Dendritic cell treated with granulocyte-macrophage colony-stimulating factor and Interleukin-4, amounts not matched to agents 40 ng/mL and 50 ng/mL, for 4 days (primary cell): ENCODE data around the gene GBF1.

ENCODE experiments used
- H3K27ac Mint-ChIP-seq: one replicate; pipeline ENCODE4 v1.8.0; 2022; ENCODE audit warnings: mild to moderate bottlenecking, mixed read lengths
- H3K27me3 Mint-ChIP-seq: one replicate; pipeline ENCODE4 v1.8.0; 2022; ENCODE audit warnings: mild to moderate bottlenecking, mixed read lengths
- H3K36me3 Mint-ChIP-seq: one replicate; pipeline ENCODE4 v1.8.0; 2022; ENCODE audit warnings: low read depth, mixed read lengths
- H3K4me1 Mint-ChIP-seq: one replicate; pipeline ENCODE4 v1.8.0; 2022; ENCODE audit warnings: low read depth, mixed read lengths
- H3K4me3 Mint-ChIP-seq: one replicate; pipeline ENCODE4 v1.8.0; 2022; ENCODE audit warnings: mild to moderate bottlenecking, moderate library complexity, mixed read lengths
- H3K9me3 Mint-ChIP-seq: one replicate; pipeline ENCODE4 v1.8.0; 2022; ENCODE audit warnings: mixed read lengths
- intact Hi-C: fragments of 100-400 bp; cut with micrococcal nuclease; formaldehyde crosslinking; loops from one replicate; pipeline ENCODE4 v1.15.0; 2022

The GBF1 gene

DNA sequence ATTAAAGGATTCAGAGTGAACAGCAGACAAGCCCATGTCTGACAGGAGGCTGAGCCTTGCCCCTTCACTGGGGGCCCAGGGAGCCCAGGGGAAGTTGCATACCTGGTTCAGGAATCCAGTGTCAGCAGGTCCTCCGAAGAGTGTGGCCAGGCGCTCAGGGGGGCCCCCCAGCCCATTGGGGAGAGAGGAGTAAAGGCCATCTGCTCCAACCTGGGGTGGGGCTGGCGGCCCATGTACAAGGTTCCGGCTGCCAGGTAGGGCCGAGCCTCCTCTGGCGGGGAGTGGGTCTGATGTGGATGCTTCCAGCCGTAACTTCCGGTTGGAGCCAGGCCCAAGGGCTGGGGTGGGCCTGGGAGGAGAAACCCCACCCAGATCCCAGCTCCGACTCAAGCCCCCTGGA lies 171.0 kb downstream of the GBF1 start:
- Mint-ChIP-seq H3K36me3 (peaks cover 7% of the 10 kb centered on the region), H3K27ac (no peak overlapping the region), H3K4me1 (peaks cover 63% of the 10 kb centered on the region), H3K4me3 (no peak overlapping the region), H3K9me3 (no peaks in the 10 kb centered on the region), H3K27me3 (peaks cover 78% of the 10 kb centered on the region)
- intact Hi-C loops = no loop called here

DNA sequence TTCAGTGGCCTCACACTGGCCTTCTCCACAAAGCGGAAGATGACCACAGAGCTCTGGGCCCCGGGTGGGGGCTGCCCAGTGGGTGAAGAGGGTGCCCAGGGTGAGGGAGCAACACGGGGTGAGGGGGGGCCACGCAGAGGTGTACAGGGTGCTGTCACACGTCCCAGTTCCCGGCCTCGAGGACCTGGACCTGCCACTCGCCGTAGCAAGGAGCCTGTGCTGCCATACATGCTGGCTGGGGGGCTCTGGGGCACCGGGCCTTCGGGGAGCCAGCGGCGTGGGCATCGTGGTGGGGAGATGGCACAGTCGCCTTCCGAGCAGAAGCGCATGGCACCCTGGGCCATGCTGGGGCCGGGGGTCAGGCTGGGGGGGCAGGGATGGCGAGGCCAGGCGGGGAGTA lies 171.4 kb downstream of the GBF1 start:
- Mint-ChIP-seq H3K4me1 (peaks cover 62% of the 10 kb centered on the region), H3K27me3 (peaks cover 74% of the 10 kb centered on the region), H3K27ac (no peak overlapping the region), H3K36me3 (peaks cover 11% of the 10 kb centered on the region), H3K4me3 (no peak overlapping the region), H3K9me3 (no peaks in the 10 kb centered on the region)
- intact Hi-C loops = no loop called here

GRCh38 chr10:102418622-102419268 lies 173.4 kb downstream of the GBF1 start, which contains the start of gene PSD:
Gene PSD, minus strand, starts transcription at chr10:102418785. Its CDS starts 1,747 bp downstream, at chr10:102417038.
- peaks cover 26% of the 10 kb centered on the region for H3K36me3 Mint-ChIP-seq
- peaks cover 77% of the 10 kb centered on the region for H3K4me1 Mint-ChIP-seq
- H3K27ac Mint-ChIP-seq = no peak within 1 kb of the TSS
- H3K9me3 Mint-ChIP-seq = no peaks in the 10 kb centered on the region
- peak within 1 kb of the TSS; percentile 85 for H3K4me3 Mint-ChIP-seq
- intact Hi-C loops = no loop called here
- peaks cover 54% of the 10 kb centered on the region for H3K27me3 Mint-ChIP-seq

- peak overlapping the region; percentile 85 for H3K4me3 Mint-ChIP-seq
Measured at GRCh38 chr10:102419269-102420180, 174.2 kb downstream of the GBF1 start.

GRCh38 chr10:102420181-102420713 lies 174.9 kb downstream of the GBF1 start:
- Mint-ChIP-seq H3K36me3 (peaks cover 41% of the 10 kb centered on the region), H3K4me3 (peak overlapping the region; percentile 85), H3K27me3 (peaks cover 42% of the 10 kb centered on the region), H3K27ac (peak overlapping the region; percentile 93), H3K9me3 (no peaks in the 10 kb centered on the region), H3K4me1 (peaks cover 68% of the 10 kb centered on the region)
- intact Hi-C loops = no loop called here

More at GRCh38 chr10:102419269-102420180, 174.2 kb downstream of the GBF1 start:
- intact Hi-C loops = no loop called here
- Mint-ChIP-seq H3K27ac (no peak overlapping the region), H3K4me1 (peaks cover 75% of the 10 kb centered on the region), H3K36me3 (peaks cover 34% of the 10 kb centered on the region), H3K9me3 (no peaks in the 10 kb centered on the region), H3K27me3 (peaks cover 46% of the 10 kb centered on the region)

DNA sequence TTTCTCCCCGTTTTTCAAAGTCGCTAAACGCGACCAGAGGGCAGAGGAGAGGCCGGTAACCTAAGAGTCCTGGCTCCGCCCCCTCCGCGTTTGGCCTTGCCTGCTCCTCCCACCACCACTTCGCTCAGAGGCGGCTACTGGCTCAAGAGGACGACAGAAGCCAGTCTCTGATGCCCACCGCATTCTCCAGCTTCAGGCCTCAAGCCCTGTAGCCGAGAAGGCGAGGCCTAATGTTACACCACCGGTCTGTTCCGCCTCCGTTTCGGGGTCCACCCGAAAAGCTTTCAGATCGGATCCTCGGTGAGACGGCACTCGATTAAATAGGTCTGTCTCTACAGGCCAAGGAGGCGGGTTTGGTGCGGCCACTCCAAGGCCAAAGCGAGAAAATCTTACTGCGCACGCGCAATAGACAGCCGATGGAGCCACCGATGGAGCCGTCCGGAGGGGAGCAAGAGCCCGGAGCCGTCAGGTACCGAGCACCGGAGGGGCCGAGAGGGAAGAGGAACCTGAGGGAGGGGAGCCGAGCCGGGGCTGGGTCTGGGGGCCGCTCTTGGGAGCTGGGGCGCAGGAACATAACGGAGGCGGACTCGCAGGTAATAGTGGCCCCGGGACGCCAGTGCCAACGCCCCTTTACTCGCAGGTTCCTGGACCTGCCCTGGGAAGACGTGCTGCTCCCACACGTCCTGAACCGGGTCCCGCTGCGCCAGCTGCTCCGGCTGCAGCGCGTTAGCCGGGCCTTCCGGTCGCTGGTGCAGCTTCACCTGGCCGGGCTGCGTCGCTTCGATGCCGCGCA lies 175.6 kb downstream of the GBF1 start, which contains the start of gene FBXL15:
TSS of gene FBXL15 (plus strand) at position 123 of the 793 bp plus-strand sequence. CDS start at position 417, 294 bp downstream.
- Mint-ChIP-seq H3K9me3 (no peaks in the 10 kb centered on the region), H3K36me3 (peaks cover 48% of the 10 kb centered on the region), H3K27ac (peak within 1 kb of the TSS; percentile 93), H3K4me3 (peak within 1 kb of the TSS; percentile 85), H3K27me3 (peaks cover 37% of the 10 kb centered on the region), H3K4me1 (peaks cover 64% of the 10 kb centered on the region)
- intact Hi-C loops = loop anchor here (1.0 kb wide), 1 partner anchor 26 kb away; the partner anchor contains the start of gene NFKB2

- H3K9me3 Mint-ChIP-seq = no peaks in the 10 kb centered on the region
- H3K4me3 Mint-ChIP-seq = peak overlapping the region; percentile 85
- intact Hi-C loops = loop anchor here (1.0 kb wide), 1 partner anchor 26 kb away; the partner anchor contains the start of gene NFKB2
- H3K4me1 Mint-ChIP-seq = peaks cover 63% of the 10 kb centered on the region
- H3K27ac Mint-ChIP-seq = peak overlapping the region; percentile 93
- peaks cover 32% of the 10 kb centered on the region for H3K27me3 Mint-ChIP-seq
- peaks cover 53% of the 10 kb centered on the region for H3K36me3 Mint-ChIP-seq
Measured at GRCh38 chr10:102421507-102421756, 176.1 kb downstream of the GBF1 start.

- Mint-ChIP-seq H3K4me1 (peaks cover 60% of the 10 kb centered on the region), H3K27me3 (peaks cover 28% of the 10 kb centered on the region), H3K4me3 (peak overlapping the region; percentile 85), H3K36me3 (peaks cover 58% of the 10 kb centered on the region), H3K27ac (peak overlapping the region; percentile 93), H3K9me3 (no peaks in the 10 kb centered on the region)
- intact Hi-C loops = loop anchor here (1.0 kb wide), 2 partner anchors 27 to 57 kb away; partner anchors contain the start of gene NFKB2
Measured at GRCh38 chr10:102421757-102422512, 176.6 kb downstream of the GBF1 start.

GRCh38 chr10:102422545-102423129 lies 177.3 kb downstream of the GBF1 start:
- Mint-ChIP-seq H3K36me3 (peaks cover 65% of the 10 kb centered on the region), H3K4me1 (peaks cover 59% of the 10 kb centered on the region), H3K9me3 (no peaks in the 10 kb centered on the region), H3K27ac (peak overlapping the region; percentile 93), H3K27me3 (peaks cover 21% of the 10 kb centered on the region), H3K4me3 (peak overlapping the region; percentile 85)
- intact Hi-C loops = loop anchor here (1.0 kb wide), 1 partner anchor 57 kb away; no protein-coding TSS in a partner anchor

GRCh38 chr10:102423372-102423968 lies 178.1 kb downstream of the GBF1 start:
- intact Hi-C loops = no loop called here
- peaks cover 54% of the 10 kb centered on the region for H3K4me1 Mint-ChIP-seq

GRCh38 chr10:102424145-102424544 lies 178.8 kb downstream of the GBF1 start:
- H3K4me3 Mint-ChIP-seq = no peak overlapping the region
- peaks cover 48% of the 10 kb centered on the region for H3K4me1 Mint-ChIP-seq
- intact Hi-C loops = no loop called here
- H3K36me3 Mint-ChIP-seq = peaks cover 67% of the 10 kb centered on the region
- H3K27me3 Mint-ChIP-seq = peaks cover 5% of the 10 kb centered on the region
- no peaks in the 10 kb centered on the region for H3K9me3 Mint-ChIP-seq
- no peak overlapping the region for H3K27ac Mint-ChIP-seq

More at GRCh38 chr10:102423372-102423968, 178.1 kb downstream of the GBF1 start:
- Mint-ChIP-seq H3K27me3 (peaks cover 12% of the 10 kb centered on the region), H3K9me3 (no peaks in the 10 kb centered on the region), H3K4me3 (no peak overlapping the region), H3K27ac (no peak overlapping the region), H3K36me3 (peaks cover 67% of the 10 kb centered on the region)

DNA sequence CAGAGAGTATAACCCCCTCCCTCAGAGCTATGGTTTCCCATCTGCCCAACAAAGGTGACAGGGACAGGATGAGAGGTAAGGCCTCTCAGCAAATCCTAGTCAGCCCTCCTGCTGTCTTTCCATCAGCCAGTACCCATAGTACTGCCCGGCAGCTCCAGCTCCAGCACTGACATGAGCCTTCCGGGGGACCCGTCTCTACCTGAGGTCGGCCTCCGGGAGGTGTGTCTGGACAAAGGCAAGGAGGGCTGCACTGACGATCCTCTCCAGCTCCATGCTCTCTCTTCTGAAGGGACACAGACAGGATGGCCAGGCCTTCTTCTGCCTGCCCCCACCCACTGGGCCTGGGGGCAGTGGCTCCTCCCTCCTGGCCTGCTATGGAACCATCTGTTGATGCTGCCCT lies 179.6 kb downstream of the GBF1 start:
- Mint-ChIP-seq H3K36me3 (peaks cover 67% of the 10 kb centered on the region), H3K27ac (no peak overlapping the region), H3K9me3 (no peaks in the 10 kb centered on the region), H3K4me1 (peaks cover 40% of the 10 kb centered on the region), H3K4me3 (no peak overlapping the region), H3K27me3 (no peaks in the 10 kb centered on the region)
- intact Hi-C loops = no loop called here
